ENCODE results near the gene CEP170.
"Not testable (repeated sequence)": the region's sequence is repeated elsewhere in the genome, so short reads cannot be mapped to it uniquely, and the experiment has no call there.

DNA sequence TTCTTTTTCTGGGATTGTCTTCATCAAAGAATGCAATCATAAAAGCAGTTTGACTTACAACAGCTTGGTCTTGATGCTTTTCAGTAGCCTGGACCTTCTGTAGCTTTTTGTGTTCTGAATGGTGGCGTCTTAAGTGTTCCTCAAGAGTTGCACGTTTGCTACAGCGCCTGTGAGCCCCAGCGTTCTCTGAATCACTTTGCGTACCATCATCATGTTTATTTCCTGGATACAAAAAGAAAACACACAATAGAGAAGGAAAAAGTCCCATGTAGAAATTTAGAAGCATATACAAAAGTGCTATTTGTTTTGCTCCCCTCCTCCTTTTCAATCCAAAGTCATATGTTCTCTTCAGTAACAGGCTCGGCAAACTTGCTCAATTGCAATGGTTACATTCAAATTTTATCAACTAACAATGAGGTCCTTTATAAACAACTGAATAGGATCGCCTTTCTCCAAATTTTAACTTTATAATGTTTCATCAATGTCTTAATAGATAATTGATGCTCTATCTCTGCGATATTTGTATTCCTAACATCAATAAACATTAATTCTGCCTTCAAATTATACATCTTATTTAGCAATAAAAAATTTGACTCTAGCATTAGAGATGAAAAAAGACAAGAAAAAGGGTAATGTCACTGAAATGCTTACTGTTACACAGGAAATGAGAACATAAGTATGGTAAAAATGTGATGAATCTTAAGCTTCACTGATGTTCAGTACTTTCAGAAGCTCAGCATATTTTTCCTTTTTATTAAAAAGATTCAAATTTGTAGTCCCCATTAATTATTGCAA, 68.7 kb downstream of the CEP170 start:
- not testable (repeated sequence) for TF ChIP-seq CTCF (IDR thresholded peaks at IDR 0.05; ENCODE audit: low read length); EZH2 (optimal IDR thresholded peaks at IDR 0.05; ENCODE audit: low read depth, low read length)
